GM12872 (cell line): Measurements from ENCODE around the gene HOXA1.

Source experiments
- CTCF ChIP-seq: IDR thresholded peaks from 3 replicates; pipeline ENCODE4 v1.5.1; 2011; ENCODE audit warnings: low read depth, mild to moderate bottlenecking, low read length, moderate library complexity; ENCODE audit not compliant: insufficient read depth

The HOXA1 gene

GRCh38 chr7:27098578-27099451, 3.0 kb upstream of the HOXA1 start:
- TF ChIP-seq CTCF: no peak

DNA sequence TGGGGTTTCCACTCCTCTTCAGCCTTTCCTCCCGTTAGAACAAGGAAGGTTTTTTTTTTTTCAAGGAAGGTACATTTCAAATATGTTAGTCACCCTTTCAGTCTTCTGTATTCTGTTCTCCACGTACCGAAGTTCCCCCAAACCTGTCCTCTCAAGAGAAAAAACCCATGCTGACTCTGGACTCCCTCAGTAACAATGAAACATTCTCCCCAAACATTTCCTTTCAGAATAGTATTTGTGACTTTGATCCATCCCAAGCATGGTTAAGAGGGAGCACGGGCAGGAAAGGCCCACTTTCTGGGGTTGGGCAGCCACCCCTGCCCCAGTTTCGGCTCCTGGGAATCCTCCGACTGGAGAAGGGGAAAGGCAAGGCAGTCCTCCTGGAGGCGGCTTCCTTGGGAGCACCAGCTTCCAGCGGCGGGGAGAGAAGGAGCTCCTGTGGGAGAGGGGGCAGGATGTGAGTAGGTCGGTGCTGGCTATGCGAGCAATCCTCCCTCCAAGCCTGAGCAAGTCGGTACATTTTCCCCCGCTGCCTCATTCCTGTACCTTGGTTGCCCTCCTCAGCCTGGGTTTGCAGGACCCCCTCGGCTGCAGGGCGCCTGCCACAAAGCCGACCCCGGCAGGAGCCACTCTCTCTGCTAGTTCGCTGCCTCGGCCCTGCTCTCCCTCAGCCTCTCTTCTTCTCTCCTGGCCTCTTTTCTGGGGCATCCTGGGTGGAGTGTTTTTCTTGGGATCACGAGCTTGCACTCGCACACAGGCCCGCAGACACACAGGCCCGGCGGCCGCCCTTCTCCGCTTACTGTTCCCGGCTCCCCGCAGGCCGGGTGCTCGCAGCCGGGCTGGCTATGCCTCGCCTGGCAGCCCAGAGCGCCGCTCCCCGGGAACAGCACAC, 2.1 kb upstream of the HOXA1 start:
- TF ChIP-seq CTCF: no peak

GRCh38 chr7:27096768-27097514, 1.1 kb upstream of the HOXA1 start:
- TF ChIP-seq CTCF: no peak

GRCh38 chr7:27095050-27095896, 527 bp downstream of the HOXA1 start:
- TF ChIP-seq CTCF: no peak

DNA sequence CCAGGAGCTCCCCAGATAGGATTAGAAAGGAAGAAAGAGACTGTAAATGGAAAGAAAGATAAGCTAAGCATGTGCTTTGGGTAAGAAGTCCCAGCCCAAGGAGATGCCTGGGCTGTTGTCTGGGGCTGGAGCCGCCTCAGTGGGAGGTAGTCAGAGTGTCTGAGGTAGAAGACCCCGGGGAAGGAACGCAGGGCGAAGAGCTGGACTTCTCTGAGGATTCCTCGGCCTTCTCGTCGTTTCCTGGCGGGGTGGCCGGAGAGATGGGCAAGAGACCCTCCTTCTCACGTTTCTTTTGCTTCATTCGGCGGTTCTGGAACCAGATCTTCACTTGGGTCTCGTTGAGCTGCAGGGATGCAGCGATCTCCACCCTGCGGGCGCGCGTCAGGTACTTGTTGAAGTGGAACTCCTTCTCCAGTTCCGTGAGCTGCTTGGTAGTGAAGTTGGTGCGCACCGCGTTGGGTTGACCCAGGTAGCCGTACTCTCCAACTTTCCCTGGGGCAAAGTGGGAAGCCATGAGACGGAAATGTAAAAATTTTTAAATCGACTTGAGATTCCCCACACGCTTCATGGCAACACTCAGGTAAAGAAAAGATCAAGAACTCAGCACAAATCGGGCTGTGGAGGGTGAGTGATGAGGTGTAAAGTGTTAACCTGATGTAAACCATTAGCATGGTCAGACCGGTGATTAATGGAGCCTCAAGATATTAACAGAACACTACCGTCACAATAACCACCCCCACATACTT, 1.3 kb downstream of the HOXA1 start:
- no peak for TF ChIP-seq CTCF

GRCh38 chr7:27093184-27093895, 2.5 kb downstream of the HOXA1 start:
- TF ChIP-seq CTCF: no peak
